HEK293 (cell line): ENCODE results near the gene SKAP1.

Experiments
- HOXA7 ChIP-seq: sonication (generic); formaldehyde crosslinking; IDR thresholded peaks from 2 replicates; pipeline ENCODE4 v1.8.1; 2022; ENCODE audit warnings: missing genetic modification reagents, borderline replicate concordance
- SETDB1 ChIP-seq: IDR thresholded peaks from one replicate; pipeline ENCODE4 v1.6.1; 2017; ENCODE audit warnings: mild to moderate bottlenecking, low read length, moderate library complexity, mixed read lengths; ENCODE audit not compliant: insufficient read length
- ZFHX2 ChIP-seq: fragments of 450-650 bp; formaldehyde crosslinking; conservative IDR thresholded peaks from 2 replicates; pipeline ENCODE4 v1.5.1; 2016; ENCODE audit warnings: missing biosample characterization, missing genetic modification characterization
- ZFP37 ChIP-seq: fragments of 450-650 bp; formaldehyde crosslinking; IDR thresholded peaks from 2 replicates; pipeline ENCODE4 v1.5.1; 2016; ENCODE audit warnings: missing biosample characterization, missing genetic modification characterization
- ZNF24 ChIP-seq: fragments of 450-650 bp; formaldehyde crosslinking; IDR thresholded peaks from 2 replicates; pipeline ENCODE4 v1.5.1; 2016; ENCODE audit warnings: missing biosample characterization, missing genetic modification characterization
- ZNF274 ChIP-seq, 2 experiments: fragments of 200-500 bp in 1 of 2; fragments of 450-650 bp in 1 of 2; sonication (Bioruptor generic) in 1 of 2; formaldehyde crosslinking in 1 of 2; IDR thresholded peaks; 2 replicates each; pipeline versions ENCODE4 v1.5.1 to v1.6.1; 2014 to 2016; ENCODE audit warnings: borderline replicate concordance in 1 of 2, inconsistent platforms in 1 of 2, low read length in 1 of 2, missing biosample characterization in 1 of 2, missing genetic modification characterization in 1 of 2
- ZNF423 ChIP-seq: fragments of 450-650 bp; formaldehyde crosslinking; IDR thresholded peaks from 2 replicates; pipeline ENCODE4 v1.5.1; 2016; ENCODE audit warnings: missing biosample characterization, missing genetic modification characterization
- TF ChIP-seq, protein P1 (sequence below): fragments of 450-650 bp; formaldehyde crosslinking; IDR thresholded peaks from 2 replicates; pipeline ENCODE4 v1.5.1; 2016; ENCODE audit warnings: missing biosample characterization, missing genetic modification characterization
- TF ChIP-seq, protein P2 (sequence below): IDR thresholded peaks from 2 replicates; pipeline ENCODE4 v1.6.1; 2011; ENCODE audit warnings: mild to moderate bottlenecking, low read depth, low read length, borderline replicate concordance
- TF ChIP-seq, protein P3 (sequence below): fragments of 450-650 bp; formaldehyde crosslinking; IDR thresholded peaks from 2 replicates; pipeline ENCODE4 v1.5.1; 2017; ENCODE audit warnings: missing biosample characterization, missing genetic modification characterization
- TF ChIP-seq, protein P4 (sequence below): fragments of 450-650 bp; formaldehyde crosslinking; IDR thresholded peaks from 2 replicates; pipeline ENCODE4 v1.5.1; 2016; ENCODE audit warnings: missing biosample characterization, missing genetic modification characterization

DNA sequence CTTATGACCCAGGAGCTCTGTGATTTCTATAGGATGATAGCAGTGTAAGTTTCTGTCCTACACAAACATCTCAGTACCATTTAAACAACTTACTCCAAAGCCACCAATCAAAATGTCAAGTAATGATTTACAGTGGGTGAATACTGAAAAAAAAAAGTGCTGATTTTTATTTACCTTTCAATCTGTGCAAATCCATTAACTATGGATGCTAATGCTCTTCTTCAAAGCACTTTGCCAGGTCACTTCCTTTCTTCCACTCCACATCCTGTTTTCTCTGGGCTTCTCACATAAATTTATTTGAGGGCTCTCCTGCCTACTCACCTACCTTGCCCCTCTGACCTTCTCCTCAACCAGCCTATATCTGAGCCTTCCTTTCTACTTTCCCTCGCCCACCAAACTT lies 101.6 kb downstream of the SKAP1 start:
- TF ChIP-seq ZNF24 (no peak), ZFHX2 (tag by site-specific recombination) (no peak), ZNF423 (tag by site-specific recombination) (no peak), HOXA7 (CRISPR knock-in tag) (no peak), SETDB1 (no peak), ZFP37 (no peak), ZNF274 (IDR thresholded peaks at IDR 0.05; ENCODE audit: low read length) (no peak), ZNF274 (tag by site-specific recombination; IDR thresholded peaks at IDR 0.05; ENCODE audit: borderline replicate concordance) (no peak)
- TF ChIP-seq, protein P1, sequence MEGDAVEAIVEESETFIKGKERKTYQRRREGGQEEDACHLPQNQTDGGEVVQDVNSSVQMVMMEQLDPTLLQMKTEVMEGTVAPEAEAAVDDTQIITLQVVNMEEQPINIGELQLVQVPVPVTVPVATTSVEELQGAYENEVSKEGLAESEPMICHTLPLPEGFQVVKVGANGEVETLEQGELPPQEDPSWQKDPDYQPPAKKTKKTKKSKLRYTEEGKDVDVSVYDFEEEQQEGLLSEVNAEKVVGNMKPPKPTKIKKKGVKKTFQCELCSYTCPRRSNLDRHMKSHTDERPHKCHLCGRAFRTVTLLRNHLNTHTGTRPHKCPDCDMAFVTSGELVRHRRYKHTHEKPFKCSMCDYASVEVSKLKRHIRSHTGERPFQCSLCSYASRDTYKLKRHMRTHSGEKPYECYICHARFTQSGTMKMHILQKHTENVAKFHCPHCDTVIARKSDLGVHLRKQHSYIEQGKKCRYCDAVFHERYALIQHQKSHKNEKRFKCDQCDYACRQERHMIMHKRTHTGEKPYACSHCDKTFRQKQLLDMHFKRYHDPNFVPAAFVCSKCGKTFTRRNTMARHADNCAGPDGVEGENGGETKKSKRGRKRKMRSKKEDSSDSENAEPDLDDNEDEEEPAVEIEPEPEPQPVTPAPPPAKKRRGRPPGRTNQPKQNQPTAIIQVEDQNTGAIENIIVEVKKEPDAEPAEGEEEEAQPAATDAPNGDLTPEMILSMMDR: no peak
- TF ChIP-seq, protein P2, sequence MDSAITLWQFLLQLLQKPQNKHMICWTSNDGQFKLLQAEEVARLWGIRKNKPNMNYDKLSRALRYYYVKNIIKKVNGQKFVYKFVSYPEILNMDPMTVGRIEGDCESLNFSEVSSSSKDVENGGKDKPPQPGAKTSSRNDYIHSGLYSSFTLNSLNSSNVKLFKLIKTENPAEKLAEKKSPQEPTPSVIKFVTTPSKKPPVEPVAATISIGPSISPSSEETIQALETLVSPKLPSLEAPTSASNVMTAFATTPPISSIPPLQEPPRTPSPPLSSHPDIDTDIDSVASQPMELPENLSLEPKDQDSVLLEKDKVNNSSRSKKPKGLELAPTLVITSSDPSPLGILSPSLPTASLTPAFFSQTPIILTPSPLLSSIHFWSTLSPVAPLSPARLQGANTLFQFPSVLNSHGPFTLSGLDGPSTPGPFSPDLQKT: no peak
- TF ChIP-seq, protein P3, sequence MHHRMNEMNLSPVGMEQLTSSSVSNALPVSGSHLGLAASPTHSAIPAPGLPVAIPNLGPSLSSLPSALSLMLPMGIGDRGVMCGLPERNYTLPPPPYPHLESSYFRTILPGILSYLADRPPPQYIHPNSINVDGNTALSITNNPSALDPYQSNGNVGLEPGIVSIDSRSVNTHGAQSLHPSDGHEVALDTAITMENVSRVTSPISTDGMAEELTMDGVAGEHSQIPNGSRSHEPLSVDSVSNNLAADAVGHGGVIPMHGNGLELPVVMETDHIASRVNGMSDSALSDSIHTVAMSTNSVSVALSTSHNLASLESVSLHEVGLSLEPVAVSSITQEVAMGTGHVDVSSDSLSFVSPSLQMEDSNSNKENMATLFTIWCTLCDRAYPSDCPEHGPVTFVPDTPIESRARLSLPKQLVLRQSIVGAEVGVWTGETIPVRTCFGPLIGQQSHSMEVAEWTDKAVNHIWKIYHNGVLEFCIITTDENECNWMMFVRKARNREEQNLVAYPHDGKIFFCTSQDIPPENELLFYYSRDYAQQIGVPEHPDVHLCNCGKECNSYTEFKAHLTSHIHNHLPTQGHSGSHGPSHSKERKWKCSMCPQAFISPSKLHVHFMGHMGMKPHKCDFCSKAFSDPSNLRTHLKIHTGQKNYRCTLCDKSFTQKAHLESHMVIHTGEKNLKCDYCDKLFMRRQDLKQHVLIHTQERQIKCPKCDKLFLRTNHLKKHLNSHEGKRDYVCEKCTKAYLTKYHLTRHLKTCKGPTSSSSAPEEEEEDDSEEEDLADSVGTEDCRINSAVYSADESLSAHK: no peak
- TF ChIP-seq, protein P4, sequence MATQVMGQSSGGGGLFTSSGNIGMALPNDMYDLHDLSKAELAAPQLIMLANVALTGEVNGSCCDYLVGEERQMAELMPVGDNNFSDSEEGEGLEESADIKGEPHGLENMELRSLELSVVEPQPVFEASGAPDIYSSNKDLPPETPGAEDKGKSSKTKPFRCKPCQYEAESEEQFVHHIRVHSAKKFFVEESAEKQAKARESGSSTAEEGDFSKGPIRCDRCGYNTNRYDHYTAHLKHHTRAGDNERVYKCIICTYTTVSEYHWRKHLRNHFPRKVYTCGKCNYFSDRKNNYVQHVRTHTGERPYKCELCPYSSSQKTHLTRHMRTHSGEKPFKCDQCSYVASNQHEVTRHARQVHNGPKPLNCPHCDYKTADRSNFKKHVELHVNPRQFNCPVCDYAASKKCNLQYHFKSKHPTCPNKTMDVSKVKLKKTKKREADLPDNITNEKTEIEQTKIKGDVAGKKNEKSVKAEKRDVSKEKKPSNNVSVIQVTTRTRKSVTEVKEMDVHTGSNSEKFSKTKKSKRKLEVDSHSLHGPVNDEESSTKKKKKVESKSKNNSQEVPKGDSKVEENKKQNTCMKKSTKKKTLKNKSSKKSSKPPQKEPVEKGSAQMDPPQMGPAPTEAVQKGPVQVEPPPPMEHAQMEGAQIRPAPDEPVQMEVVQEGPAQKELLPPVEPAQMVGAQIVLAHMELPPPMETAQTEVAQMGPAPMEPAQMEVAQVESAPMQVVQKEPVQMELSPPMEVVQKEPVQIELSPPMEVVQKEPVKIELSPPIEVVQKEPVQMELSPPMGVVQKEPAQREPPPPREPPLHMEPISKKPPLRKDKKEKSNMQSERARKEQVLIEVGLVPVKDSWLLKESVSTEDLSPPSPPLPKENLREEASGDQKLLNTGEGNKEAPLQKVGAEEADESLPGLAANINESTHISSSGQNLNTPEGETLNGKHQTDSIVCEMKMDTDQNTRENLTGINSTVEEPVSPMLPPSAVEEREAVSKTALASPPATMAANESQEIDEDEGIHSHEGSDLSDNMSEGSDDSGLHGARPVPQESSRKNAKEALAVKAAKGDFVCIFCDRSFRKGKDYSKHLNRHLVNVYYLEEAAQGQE (tag by site-specific recombination): no peak
